Measurements from ENCODE around the gene ACOX1.

The ACOX1 gene

DNA sequence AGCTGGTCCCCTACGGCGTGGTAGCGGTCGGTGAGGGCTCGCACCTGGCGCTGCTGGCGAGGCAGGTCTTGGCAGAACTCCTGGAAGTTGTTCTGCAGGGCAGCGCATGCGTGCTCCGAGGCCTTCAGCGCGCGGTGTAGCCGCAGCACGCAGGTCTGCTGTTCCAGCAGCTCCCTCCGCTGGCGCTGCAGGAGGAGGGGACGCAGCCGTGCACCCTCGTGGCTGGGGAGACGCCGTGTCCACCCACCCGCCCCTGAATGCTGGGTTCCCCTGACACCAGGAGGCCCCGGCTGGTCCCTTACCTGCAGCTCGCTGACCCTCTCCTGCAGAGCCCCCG is 35.9 kb upstream of the ACOX1 start:
- no peaks in the 10 kb centered on the region for H3K9me3 ChIP-seq (ENCODE audit: control insufficient read depth, insufficient read depth, low read depth, low read length)
- no peak overlapping the region for H3K27ac ChIP-seq (ENCODE audit: extremely low read depth, low read depth, low read length)
- ChIA-PET CTCF (interaction anchor here (0.6 to 8.4 kb wide), 56 partner anchors 8 to 694 kb away, joined by 3 to 136 read pairs (median 6); partner anchors contain the start of genes CDK3, EXOC7, GALR2 and MRPL38), POLR2A (interaction anchor here (0.7 to 1.8 kb wide), 4 partner anchors 14 to 111 kb away, joined by 3 to 7 read pairs (median 4); no protein-coding TSS in a partner anchor)
- H3K36me3 ChIP-seq (ENCODE audit: control insufficient read depth in 2 of 2, insufficient read depth in 1 of 2, low read length in 2 of 2), result no peaks in the 10 kb centered on the region
- H3K4me3 ChIP-seq (ENCODE audit: low read depth, low read length), result no peak overlapping the region
- H3K4me1 ChIP-seq (ENCODE audit: control insufficient read depth, insufficient read depth, low read length), result no peaks in the 10 kb centered on the region
- TF ChIP-seq ZNF114 (tag by site-specific recombination; IDR thresholded peaks at IDR 0.05), result no peak
- TF ChIP-seq, protein P1, sequence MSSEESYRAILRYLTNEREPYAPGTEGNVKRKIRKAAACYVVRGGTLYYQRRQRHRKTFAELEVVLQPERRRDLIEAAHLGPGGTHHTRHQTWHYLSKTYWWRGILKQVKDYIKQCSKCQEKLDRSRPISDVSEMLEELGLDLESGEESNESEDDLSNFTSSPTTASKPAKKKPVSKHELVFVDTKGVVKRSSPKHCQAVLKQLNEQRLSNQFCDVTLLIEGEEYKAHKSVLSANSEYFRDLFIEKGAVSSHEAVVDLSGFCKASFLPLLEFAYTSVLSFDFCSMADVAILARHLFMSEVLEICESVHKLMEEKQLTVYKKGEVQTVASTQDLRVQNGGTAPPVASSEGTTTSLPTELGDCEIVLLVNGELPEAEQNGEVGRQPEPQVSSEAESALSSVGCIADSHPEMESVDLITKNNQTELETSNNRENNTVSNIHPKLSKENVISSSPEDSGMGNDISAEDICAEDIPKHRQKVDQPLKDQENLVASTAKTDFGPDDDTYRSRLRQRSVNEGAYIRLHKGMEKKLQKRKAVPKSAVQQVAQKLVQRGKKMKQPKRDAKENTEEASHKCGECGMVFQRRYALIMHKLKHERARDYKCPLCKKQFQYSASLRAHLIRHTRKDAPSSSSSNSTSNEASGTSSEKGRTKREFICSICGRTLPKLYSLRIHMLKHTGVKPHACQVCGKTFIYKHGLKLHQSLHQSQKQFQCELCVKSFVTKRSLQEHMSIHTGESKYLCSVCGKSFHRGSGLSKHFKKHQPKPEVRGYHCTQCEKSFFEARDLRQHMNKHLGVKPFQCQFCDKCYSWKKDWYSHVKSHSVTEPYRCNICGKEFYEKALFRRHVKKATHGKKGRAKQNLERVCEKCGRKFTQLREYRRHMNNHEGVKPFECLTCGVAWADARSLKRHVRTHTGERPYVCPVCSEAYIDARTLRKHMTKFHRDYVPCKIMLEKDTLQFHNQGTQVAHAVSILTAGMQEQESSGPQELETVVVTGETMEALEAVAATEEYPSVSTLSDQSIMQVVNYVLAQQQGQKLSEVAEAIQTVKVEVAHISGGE (tag by site-specific recombination; conservative IDR thresholded peaks at IDR 0.05; ENCODE audit: low read depth), result no peak
- no peak for TF ChIP-seq ZSCAN30 (tag by site-specific recombination; IDR thresholded peaks at IDR 0.05)
- TF ChIP-seq, protein P2, sequence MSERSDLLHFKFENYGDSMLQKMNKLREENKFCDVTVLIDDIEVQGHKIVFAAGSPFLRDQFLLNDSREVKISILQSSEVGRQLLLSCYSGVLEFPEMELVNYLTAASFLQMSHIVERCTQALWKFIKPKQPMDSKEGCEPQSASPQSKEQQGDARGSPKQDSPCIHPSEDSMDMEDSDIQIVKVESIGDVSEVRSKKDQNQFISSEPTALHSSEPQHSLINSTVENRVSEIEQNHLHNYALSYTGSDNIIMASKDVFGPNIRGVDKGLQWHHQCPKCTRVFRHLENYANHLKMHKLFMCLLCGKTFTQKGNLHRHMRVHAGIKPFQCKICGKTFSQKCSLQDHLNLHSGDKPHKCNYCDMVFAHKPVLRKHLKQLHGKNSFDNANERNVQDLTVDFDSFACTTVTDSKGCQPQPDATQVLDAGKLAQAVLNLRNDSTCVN (tag by site-specific recombination; optimal IDR thresholded peaks at IDR 0.05), result no peak
- no peak for TF ChIP-seq REPIN1 (tag by site-specific recombination; IDR thresholded peaks at IDR 0.05; ENCODE audit: low read depth)
- TF ChIP-seq, protein P3, sequence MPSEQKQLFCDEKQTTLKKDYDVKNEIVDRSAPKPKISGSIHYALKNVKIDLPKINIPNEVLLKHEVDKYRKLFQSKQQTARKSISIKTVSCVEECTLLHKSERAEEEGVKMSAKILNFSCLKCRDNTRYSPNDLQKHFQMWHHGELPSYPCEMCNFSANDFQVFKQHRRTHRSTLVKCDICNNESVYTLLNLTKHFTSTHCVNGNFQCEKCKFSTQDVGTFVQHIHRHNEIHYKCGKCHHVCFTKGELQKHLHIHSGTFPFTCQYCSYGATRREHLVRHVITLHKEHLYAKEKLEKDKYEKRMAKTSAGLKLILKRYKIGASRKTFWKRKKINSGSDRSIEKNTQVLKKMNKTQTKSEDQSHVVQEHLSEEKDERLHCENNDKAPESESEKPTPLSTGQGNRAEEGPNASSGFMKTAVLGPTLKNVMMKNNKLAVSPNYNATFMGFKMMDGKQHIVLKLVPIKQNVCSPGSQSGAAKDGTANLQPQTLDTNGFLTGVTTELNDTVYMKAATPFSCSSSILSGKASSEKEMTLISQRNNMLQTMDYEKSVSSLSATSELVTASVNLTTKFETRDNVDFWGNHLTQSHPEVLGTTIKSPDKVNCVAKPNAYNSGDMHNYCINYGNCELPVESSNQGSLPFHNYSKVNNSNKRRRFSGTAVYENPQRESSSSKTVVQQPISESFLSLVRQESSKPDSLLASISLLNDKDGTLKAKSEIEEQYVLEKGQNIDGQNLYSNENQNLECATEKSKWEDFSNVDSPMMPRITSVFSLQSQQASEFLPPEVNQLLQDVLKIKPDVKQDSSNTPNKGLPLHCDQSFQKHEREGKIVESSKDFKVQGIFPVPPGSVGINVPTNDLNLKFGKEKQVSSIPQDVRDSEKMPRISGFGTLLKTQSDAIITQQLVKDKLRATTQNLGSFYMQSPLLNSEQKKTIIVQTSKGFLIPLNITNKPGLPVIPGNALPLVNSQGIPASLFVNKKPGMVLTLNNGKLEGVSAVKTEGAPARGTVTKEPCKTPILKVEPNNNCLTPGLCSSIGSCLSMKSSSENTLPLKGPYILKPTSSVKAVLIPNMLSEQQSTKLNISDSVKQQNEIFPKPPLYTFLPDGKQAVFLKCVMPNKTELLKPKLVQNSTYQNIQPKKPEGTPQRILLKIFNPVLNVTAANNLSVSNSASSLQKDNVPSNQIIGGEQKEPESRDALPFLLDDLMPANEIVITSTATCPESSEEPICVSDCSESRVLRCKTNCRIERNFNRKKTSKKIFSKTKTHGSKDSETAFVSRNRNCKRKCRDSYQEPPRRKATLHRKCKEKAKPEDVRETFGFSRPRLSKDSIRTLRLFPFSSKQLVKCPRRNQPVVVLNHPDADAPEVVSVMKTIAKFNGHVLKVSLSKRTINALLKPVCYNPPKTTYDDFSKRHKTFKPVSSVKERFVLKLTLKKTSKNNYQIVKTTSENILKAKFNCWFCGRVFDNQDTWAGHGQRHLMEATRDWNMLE (tag by site-specific recombination; conservative IDR thresholded peaks at IDR 0.05; ENCODE audit: low read depth), result no peak
- no peak for TF ChIP-seq ZBTB1 (tag by site-specific recombination; IDR thresholded peaks at IDR 0.05)
- no peak for TF ChIP-seq GFI1B (tag by site-specific recombination; IDR thresholded peaks at IDR 0.05)
- TF ChIP-seq ZNF658 (tag by site-specific recombination; IDR thresholded peaks at IDR 0.05), result no peak
- TF ChIP-seq ZNF138 (tag by site-specific recombination; IDR thresholded peaks at IDR 0.05; ENCODE audit: borderline replicate concordance), result no peak
- TF ChIP-seq MYNN (tag by site-specific recombination; IDR thresholded peaks at IDR 0.05; ENCODE audit: borderline replicate concordance), result no peak
- no peak for TF ChIP-seq ZNF132 (tag by site-specific recombination; IDR thresholded peaks at IDR 0.05; ENCODE audit: borderline replicate concordance)
- no peak for TF ChIP-seq HOXC10 (CRISPR knock-in tag; IDR thresholded peaks at IDR 0.05)
- TF ChIP-seq, protein P4, sequence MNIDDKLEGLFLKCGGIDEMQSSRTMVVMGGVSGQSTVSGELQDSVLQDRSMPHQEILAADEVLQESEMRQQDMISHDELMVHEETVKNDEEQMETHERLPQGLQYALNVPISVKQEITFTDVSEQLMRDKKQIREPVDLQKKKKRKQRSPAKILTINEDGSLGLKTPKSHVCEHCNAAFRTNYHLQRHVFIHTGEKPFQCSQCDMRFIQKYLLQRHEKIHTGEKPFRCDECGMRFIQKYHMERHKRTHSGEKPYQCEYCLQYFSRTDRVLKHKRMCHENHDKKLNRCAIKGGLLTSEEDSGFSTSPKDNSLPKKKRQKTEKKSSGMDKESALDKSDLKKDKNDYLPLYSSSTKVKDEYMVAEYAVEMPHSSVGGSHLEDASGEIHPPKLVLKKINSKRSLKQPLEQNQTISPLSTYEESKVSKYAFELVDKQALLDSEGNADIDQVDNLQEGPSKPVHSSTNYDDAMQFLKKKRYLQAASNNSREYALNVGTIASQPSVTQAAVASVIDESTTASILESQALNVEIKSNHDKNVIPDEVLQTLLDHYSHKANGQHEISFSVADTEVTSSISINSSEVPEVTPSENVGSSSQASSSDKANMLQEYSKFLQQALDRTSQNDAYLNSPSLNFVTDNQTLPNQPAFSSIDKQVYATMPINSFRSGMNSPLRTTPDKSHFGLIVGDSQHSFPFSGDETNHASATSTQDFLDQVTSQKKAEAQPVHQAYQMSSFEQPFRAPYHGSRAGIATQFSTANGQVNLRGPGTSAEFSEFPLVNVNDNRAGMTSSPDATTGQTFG (tag by site-specific recombination; IDR thresholded peaks at IDR 0.05; ENCODE audit: borderline replicate concordance), result no peak
- TF ChIP-seq SALL2 (tag by site-specific recombination; IDR thresholded peaks at IDR 0.05; ENCODE audit: borderline replicate concordance), result no peak
- TF ChIP-seq, protein P5, sequence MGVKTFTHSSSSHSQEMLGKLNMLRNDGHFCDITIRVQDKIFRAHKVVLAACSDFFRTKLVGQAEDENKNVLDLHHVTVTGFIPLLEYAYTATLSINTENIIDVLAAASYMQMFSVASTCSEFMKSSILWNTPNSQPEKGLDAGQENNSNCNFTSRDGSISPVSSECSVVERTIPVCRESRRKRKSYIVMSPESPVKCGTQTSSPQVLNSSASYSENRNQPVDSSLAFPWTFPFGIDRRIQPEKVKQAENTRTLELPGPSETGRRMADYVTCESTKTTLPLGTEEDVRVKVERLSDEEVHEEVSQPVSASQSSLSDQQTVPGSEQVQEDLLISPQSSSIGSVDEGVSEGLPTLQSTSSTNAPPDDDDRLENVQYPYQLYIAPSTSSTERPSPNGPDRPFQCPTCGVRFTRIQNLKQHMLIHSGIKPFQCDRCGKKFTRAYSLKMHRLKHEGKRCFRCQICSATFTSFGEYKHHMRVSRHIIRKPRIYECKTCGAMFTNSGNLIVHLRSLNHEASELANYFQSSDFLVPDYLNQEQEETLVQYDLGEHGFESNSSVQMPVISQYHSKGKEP (tag by site-specific recombination; IDR thresholded peaks at IDR 0.05), result no peak
- TF ChIP-seq, protein P6, sequence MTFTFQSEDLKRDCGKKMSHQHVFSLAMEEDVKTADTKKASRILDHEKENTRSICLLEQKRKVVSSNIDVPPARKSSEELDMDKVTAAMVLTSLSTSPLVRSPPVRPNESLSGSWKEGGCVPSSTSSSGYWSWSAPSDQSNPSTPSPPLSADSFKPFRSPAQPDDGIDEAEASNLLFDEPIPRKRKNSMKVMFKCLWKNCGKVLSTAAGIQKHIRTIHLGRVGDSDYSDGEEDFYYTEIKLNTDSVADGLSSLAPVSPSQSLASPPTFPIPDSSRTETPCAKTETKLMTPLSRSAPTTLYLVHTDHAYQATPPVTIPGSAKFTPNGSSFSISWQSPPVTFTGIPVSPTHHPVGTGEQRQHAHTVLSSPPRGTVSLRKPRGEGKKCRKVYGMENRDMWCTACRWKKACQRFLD (tag by site-specific recombination; IDR thresholded peaks at IDR 0.05), result no peak
- TF ChIP-seq, protein P7, sequence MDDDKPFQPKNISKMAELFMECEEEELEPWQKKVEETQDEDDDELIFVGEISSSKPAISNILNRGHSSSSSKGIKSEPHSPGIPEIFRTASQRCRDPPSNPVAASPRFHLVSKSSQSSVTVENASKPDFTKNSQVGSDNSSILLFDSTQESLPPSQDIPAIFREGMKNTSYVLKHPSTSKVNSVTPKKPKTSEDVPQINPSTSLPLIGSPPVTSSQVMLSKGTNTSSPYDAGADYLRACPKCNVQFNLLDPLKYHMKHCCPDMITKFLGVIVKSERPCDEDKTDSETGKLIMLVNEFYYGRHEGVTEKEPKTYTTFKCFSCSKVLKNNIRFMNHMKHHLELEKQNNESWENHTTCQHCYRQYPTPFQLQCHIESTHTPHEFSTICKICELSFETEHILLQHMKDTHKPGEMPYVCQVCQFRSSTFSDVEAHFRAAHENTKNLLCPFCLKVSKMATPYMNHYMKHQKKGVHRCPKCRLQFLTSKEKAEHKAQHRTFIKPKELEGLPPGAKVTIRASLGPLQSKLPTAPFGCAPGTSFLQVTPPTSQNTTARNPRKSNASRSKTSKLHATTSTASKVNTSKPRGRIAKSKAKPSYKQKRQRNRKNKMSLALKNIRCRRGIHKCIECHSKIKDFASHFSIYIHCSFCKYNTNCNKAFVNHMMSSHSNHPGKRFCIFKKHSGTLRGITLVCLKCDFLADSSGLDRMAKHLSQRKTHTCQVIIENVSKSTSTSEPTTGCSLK (tag by site-specific recombination; IDR thresholded peaks at IDR 0.05), result no peak

Data from HEK293 (cell line).